HCT116 (cell line): ENCODE measurements around the gene TLR1. TPM values are rescaled to one million over a fixed set of nuclear protein-coding genes. Genes with fewer than 3 reads are reported as not detected.

Experiments used
- ATAC-seq: fragments of 200-7000 bp; cut with Tn5 transposase; 2 replicates; pipeline ENCODE4 v1.9.1; 2020; ENCODE audit warnings: mild to moderate bottlenecking, moderate library complexity
- BruUV-seq: library from RNA; stranded (reverse); fragments of 400-500 nt; replicated peaks from 2 replicates; lab custom pipeline; 2021; lab: Mats Ljungman, UMichigan
- CTCF ChIA-PET: fragments of 300-600 bp; sonication (Branson Sonifier 250); formaldehyde crosslinking; loops from one replicate; lab custom pipeline; 2021; ENCODE audit warnings: antibody characterized with exemption; lab: Charles Lee
- POLR2A ChIA-PET: fragments of 300-600, 350-600 bp; sonication (Branson Sonifier 250); formaldehyde crosslinking; loops from one replicate; lab custom pipeline; 2021; ENCODE audit warnings: antibody characterized with exemption; lab: Charles Lee
- RAD21 ChIA-PET, 2 experiments: fragments of 300-600 bp; sonication (Branson Sonifier 250); formaldehyde crosslinking; loops; one replicate each; lab custom pipeline; 2023; ENCODE audit warnings: low total read pairs in 2 of 2; ENCODE audit not compliant: uncharacterized antibody in 2 of 2, unreplicated experiment in 2 of 2, low non-redundant PET in 1 of 2; lab: Charles Lee
- DNase-seq: peaks from one replicate; pipeline ENCODE4 v3.0.0-alpha.2; 2010; ENCODE audit warnings: low read depth, low spot score
- H2AFZ ChIP-seq: fragments of 200-600 bp; shearing (Covaris generic), sonication (generic); 2 replicates; pipeline ENCODE4 v1.6.1; 2017; ENCODE audit warnings: low read depth, mixed run types, mixed read lengths, antibody characterized with exemption, low read length; ENCODE audit not compliant: poor library complexity, severe bottlenecking
- H3K27ac ChIP-seq: 2 replicates; pipeline ENCODE4 v1.5.1; 2012; ENCODE audit warnings: low read depth, low read length
- H3K27me3 ChIP-seq: fragments of 200-600 bp; sonication (generic); 2 replicates; pipeline ENCODE4 v1.6.1; 2016; ENCODE audit warnings: mixed run types, low read length, mixed read lengths; ENCODE audit not compliant: insufficient read depth
- H3K36me3 ChIP-seq, 2 experiments: fragments of 200-500 bp in 1 of 2; fragments of 200-600 bp in 1 of 2; sonication (Bioruptor generic) in 1 of 2; sonication (generic) in 1 of 2; 2 replicates each; pipeline versions ENCODE4 v1.5.1 to v1.6.1; 2014 to 2016; ENCODE audit warnings: low read length in 2 of 2, inconsistent platforms in 1 of 2, mixed read lengths in 1 of 2, mixed run types in 1 of 2; ENCODE audit not compliant: insufficient read depth in 2 of 2, control insufficient read depth in 1 of 2
- H3K4me1 ChIP-seq, 2 experiments: fragments of 200-600 bp in 1 of 2; sonication (generic) in 1 of 2; 2 replicates each; pipeline versions ENCODE4 v1.5.1 to v1.6.1; 2012 to 2017; ENCODE audit warnings: low read length in 2 of 2, inconsistent platforms in 1 of 2, mild to moderate bottlenecking in 1 of 2, mixed read lengths in 1 of 2, mixed run types in 1 of 2, moderate library complexity in 1 of 2; ENCODE audit not compliant: insufficient read depth in 2 of 2, control insufficient read depth in 1 of 2
- H3K4me2 ChIP-seq: fragments of 200-600 bp; sonication (generic); 2 replicates; pipeline ENCODE4 v1.6.1; 2017; ENCODE audit warnings: mixed run types, low read length, mixed read lengths
- H3K4me3 ChIP-seq, 2 experiments: fragments of 200-600 bp in 1 of 2; sonication (generic) in 1 of 2; replicated peaks in 1 of 2; 2 replicates each; pipeline ENCODE4 v1.5.1; 2011 to 2016; ENCODE audit warnings: low read length in 2 of 2, control low read depth in 1 of 2, low read depth in 1 of 2, mild to moderate bottlenecking in 1 of 2, mixed read lengths in 1 of 2, mixed run types in 1 of 2
- H3K79me2 ChIP-seq: fragments of 200-600 bp; sonication (generic); 2 replicates; pipeline ENCODE4 v1.6.1; 2017; ENCODE audit warnings: mild to moderate bottlenecking, mixed run types, low read length, moderate library complexity, mixed read lengths; ENCODE audit not compliant: insufficient read depth
- H3K9ac ChIP-seq: fragments of 200-600 bp; sonication (generic); 2 replicates; pipeline ENCODE4 v1.6.1; 2016; ENCODE audit warnings: low read length, mixed read lengths
- H3K9me2 ChIP-seq: fragments of 200-600 bp; sonication (generic), shearing (Covaris generic); 2 replicates; pipeline ENCODE4 v1.6.1; 2017; ENCODE audit warnings: mixed run types, mild to moderate bottlenecking, moderate library complexity; ENCODE audit not compliant: insufficient read depth
- H3K9me3 ChIP-seq, 2 experiments: fragments of 200-500 bp in 1 of 2; fragments of 200-600 bp in 1 of 2; sonication (Bioruptor generic) in 1 of 2; sonication (generic) in 1 of 2; 2 replicates each; pipeline ENCODE4 v1.6.1; 2014 to 2017; ENCODE audit warnings: low read length in 2 of 2, mixed read lengths in 2 of 2, inconsistent platforms in 1 of 2, low read depth in 1 of 2, mild to moderate bottlenecking in 1 of 2, mixed run types in 1 of 2, moderate library complexity in 1 of 2; ENCODE audit not compliant: control insufficient read depth in 1 of 2, insufficient read depth in 1 of 2
- H4K20me1 ChIP-seq: fragments of 200-600 bp; sonication (generic), shearing (Covaris generic); 2 replicates; pipeline ENCODE4 v1.6.1; 2017; ENCODE audit warnings: mixed run types, mild to moderate bottlenecking, moderate library complexity; ENCODE audit not compliant: insufficient read depth
- CBX3 ChIP-seq: IDR thresholded peaks from 2 replicates; pipeline ENCODE4 v1.6.1; 2012; ENCODE audit warnings: low read depth
- CTCF ChIP-seq, 3 experiments: fragments of 200-600 bp in 1 of 3; sonication (generic) in 1 of 3; IDR thresholded peaks in 2 of 3; conservative IDR thresholded peaks in 1 of 3; 2 replicates each; pipeline ENCODE4 v1.5.1; 2012 to 2017; ENCODE audit warnings: low read depth in 2 of 3, low read length in 2 of 3, antibody characterized with exemption in 1 of 3, borderline replicate concordance in 1 of 3, control low read depth in 1 of 3, mild to moderate bottlenecking in 1 of 3, mixed read lengths in 1 of 3, mixed run types in 1 of 3, moderate library complexity in 1 of 3; ENCODE audit not compliant: insufficient read depth in 1 of 3
- EGR1 ChIP-seq: IDR thresholded peaks from 2 replicates; pipeline ENCODE4 v1.6.1; 2012; ENCODE audit warnings: low read depth
- ELF1 ChIP-seq: IDR thresholded peaks from 2 replicates; pipeline ENCODE4 v1.6.1; 2012; ENCODE audit warnings: low read depth, borderline replicate concordance
- EZH2 ChIP-seq: fragments of 200-600 bp; sonication (generic); IDR thresholded peaks from 2 replicates; pipeline ENCODE4 v1.6.1; 2017; ENCODE audit warnings: antibody characterized with exemption, mixed run types
- EZH2phosphoT487 ChIP-seq: fragments of 200-600 bp; IDR thresholded peaks from 2 replicates; pipeline ENCODE4 v1.6.1; 2018; ENCODE audit warnings: antibody characterized with exemption, borderline replicate concordance
- FOSL1 ChIP-seq: IDR thresholded peaks from 2 replicates; pipeline ENCODE4 v1.6.1; 2012; ENCODE audit warnings: low read depth
- JUND ChIP-seq: IDR thresholded peaks from 2 replicates; pipeline ENCODE4 v1.6.1; 2012
- MAX ChIP-seq: IDR thresholded peaks from 2 replicates; pipeline ENCODE4 v1.6.1; 2012
- POLR2AphosphoS5 ChIP-seq: IDR thresholded peaks from 2 replicates; pipeline ENCODE4 v1.6.1; 2011; ENCODE audit warnings: mild to moderate bottlenecking, low read depth, low read length, moderate library complexity
- RAD21 ChIP-seq: IDR thresholded peaks from 2 replicates; pipeline ENCODE4 v1.6.1; 2012; ENCODE audit warnings: low read depth, mild to moderate bottlenecking
- REST ChIP-seq: IDR thresholded peaks from 2 replicates; pipeline ENCODE4 v1.6.1; 2012; ENCODE audit warnings: low read depth
- SIN3A ChIP-seq: IDR thresholded peaks from 2 replicates; pipeline ENCODE4 v1.6.1; 2012; ENCODE audit warnings: low read depth
- SRF ChIP-seq: IDR thresholded peaks from 2 replicates; pipeline ENCODE4 v1.6.1; 2012; ENCODE audit warnings: low read depth
- TCF7L2 ChIP-seq: IDR thresholded peaks from 2 replicates; pipeline ENCODE4 v1.7.0; 2011; ENCODE audit warnings: borderline replicate concordance, inconsistent platforms; ENCODE audit not compliant: insufficient read depth, insufficient read length; ENCODE audit errors: extremely low read depth
- ZBTB33 ChIP-seq: IDR thresholded peaks from 2 replicates; pipeline ENCODE4 v1.6.1; 2011; ENCODE audit warnings: mild to moderate bottlenecking, low read length, moderate library complexity; ENCODE audit not compliant: insufficient replicate concordance; ENCODE audit errors: extremely low read depth
- ZFX ChIP-seq: fragments of 450-650 bp; IDR thresholded peaks from 2 replicates; pipeline ENCODE4 v1.6.1; 2017
- intact Hi-C: fragments of 100-400 bp; cut with micrococcal nuclease; formaldehyde crosslinking; loops from 2 replicates; pipeline ENCODE4 v1.10.0; 2022
- total RNA-seq: library from RNA; stranded (reverse); gene quantifications from one replicate; pipeline ENCODE4 v1.2.1, GENCODE V29; 2021; ENCODE audit not compliant: unreplicated experiment

Gene TLR1
- total RNA-seq, 1 experiment from 2014 or later = 1.4 TPM

- Histone ChIP-seq H3K27ac (no peak overlapping the region), H3K9me2 (no peaks in the 10 kb centered on the region), H3K4me1 (no peaks in the 10 kb centered on the region), H2AFZ (no peak overlapping the region), H3K36me3 (no peaks in the 10 kb centered on the region), H3K9ac (no peak overlapping the region), H3K9me3 (no peaks in the 10 kb centered on the region), H3K4me2 (no peak overlapping the region), H4K20me1 (no peaks in the 10 kb centered on the region), H3K4me3 (no peak overlapping the region), H3K79me2 (no peaks in the 10 kb centered on the region), H3K27me3 (no peaks in the 10 kb centered on the region)
- ATAC-seq (no peak), DNase-seq (no peak)
- TF ChIP-seq CBX3 (no peak), MAX (no peak), EZH2 (no peak), TCF7L2 (no peak), RAD21 (no peak), ZBTB33 (no peak), JUND (no peak), EZH2phosphoT487 (no peak), ZFX (no peak), POLR2AphosphoS5 (no peak), SRF (no peak), REST (no peak), ELF1 (no peak), EGR1 (no peak), FOSL1 (no peak), SIN3A (no peak), CTCF (IDR thresholded peaks at IDR 0.05 in 2 of 3, conservative IDR thresholded peaks at IDR 0.05 in 1 of 3; ENCODE audit: borderline replicate concordance in 1 of 3, insufficient read depth in 1 of 3, low read depth in 2 of 3, low read length in 2 of 3) (no peak)
- POLR2A ChIA-PET = no interaction called here
- CTCF ChIA-PET = interaction anchor here (2.3 kb wide), 1 partner anchor 8 kb away, joined by 7 read pairs; the partner anchor contains the start of gene TLR10
- no TSS peak for BruUV-seq
- RAD21 ChIA-PET = no interaction called here
- intact Hi-C loops = no loop called here
These were observed 13.6 kb downstream of the TLR1 start for GRCh38 chr4:38791010-38791409.
